GM12878 (cell line): ENCODE measurements around the gene EP400. TPM values are rescaled to one million over a fixed set of nuclear protein-coding genes. Genes with fewer than 3 reads are reported as not detected.

ENCODE experiments used
- ATAC-seq: fragments of 200-7000 bp; cut with Tn5 transposase; 3 replicates; pipeline ENCODE4 v1.9.1; 2020; ENCODE audit warnings: mild to moderate bottlenecking, moderate library complexity
- BruUV-seq: library from RNA; stranded (reverse); fragments of 400-500 nt; replicated peaks from 2 replicates; lab custom pipeline; 2021; lab: Mats Ljungman, UMichigan
- CTCF ChIA-PET: fragments of 300-600 bp; sonication (Branson Sonifier 250); formaldehyde crosslinking; extraction: SDS; loops from one replicate; lab custom pipeline; 2021; ENCODE audit warnings: inconsistent platforms; lab: Yijun Ruan, JAX
- POLR2A ChIA-PET: fragments of 350-600 bp; formaldehyde crosslinking; extraction: SDS; loops from one replicate; lab custom pipeline; 2021; ENCODE audit warnings: inconsistent platforms; lab: Charles Lee
- RAD21 ChIA-PET: fragments of 300-600 bp; sonication (Branson Sonifier 250); formaldehyde crosslinking; loops from one replicate; lab custom pipeline; 2023; ENCODE audit warnings: antibody characterized with exemption; ENCODE audit not compliant: unreplicated experiment; lab: Charles Lee
- SMC1A ChIA-PET: fragments of 300-600 bp; sonication (Branson Sonifier 250); formaldehyde crosslinking; loops from one replicate; lab custom pipeline; 2023; ENCODE audit not compliant: unreplicated experiment, uncharacterized antibody; lab: Charles Lee
- DNase-seq: peaks from one replicate; pipeline ENCODE4 v3.0.0-alpha.2; 2011; ENCODE audit warnings: low read depth, low spot score
- FAIRE-seq: peaks from 3 replicates; lab custom pipeline; 2011; peaks lifted over from hg19 to GRCh38; lab: Jason Lieb, UNC
- H2AFZ ChIP-seq: 2 replicates; pipeline ENCODE4 v1.6.0; 2011; ENCODE audit warnings: low read depth, low read length, control low read depth; ENCODE audit not compliant: control insufficient read depth
- H3K27ac ChIP-seq: 2 replicates; pipeline ENCODE4 v1.5.1; 2011; ENCODE audit warnings: control low read depth; ENCODE audit not compliant: control insufficient read depth, insufficient read depth
- H3K27me3 ChIP-seq, 2 experiments: replicated peaks in 1 of 2; 2 replicates each; pipeline versions ENCODE4 v1.6.0 to v1.6.1; 2011; ENCODE audit warnings: low read length in 1 of 2; ENCODE audit not compliant: control insufficient read depth in 2 of 2, insufficient read depth in 2 of 2
- H3K36me3 ChIP-seq, 2 experiments: 2 replicates each; pipeline ENCODE4 v1.5.1; 2011; ENCODE audit warnings: low read length in 1 of 2; ENCODE audit not compliant: control insufficient read depth in 2 of 2, insufficient read depth in 2 of 2
- H3K4me1 ChIP-seq: 2 replicates; pipeline ENCODE4 v1.6.1; 2011; ENCODE audit warnings: mild to moderate bottlenecking, low read length, moderate library complexity, mixed read lengths; ENCODE audit not compliant: control insufficient read depth, insufficient read depth
- H3K4me2 ChIP-seq: 2 replicates; pipeline ENCODE4 v1.6.0; 2011; ENCODE audit warnings: control low read depth; ENCODE audit not compliant: control insufficient read depth, insufficient read depth
- H3K4me3 ChIP-seq: fragments of 200-600 bp; sonication (generic); 2 replicates; pipeline ENCODE4 v1.5.1; 2016
- H3K79me2 ChIP-seq: 2 replicates; pipeline ENCODE4 v1.6.0; 2011; ENCODE audit warnings: low read length; ENCODE audit not compliant: control insufficient read depth, insufficient read depth
- H3K9ac ChIP-seq: 2 replicates; pipeline ENCODE4 v1.8.0; 2011; ENCODE audit warnings: low read length, control low read depth, mixed read lengths; ENCODE audit not compliant: control insufficient read depth, insufficient read depth
- H3K9me3 ChIP-seq: replicated peaks from 3 replicates; pipeline ENCODE4 v1.5.1; 2011; ENCODE audit warnings: mild to moderate bottlenecking, low read length; ENCODE audit not compliant: control insufficient read depth, insufficient read depth
- H4K20me1 ChIP-seq: 2 replicates; pipeline ENCODE4 v1.6.0; 2011; ENCODE audit not compliant: control insufficient read depth, insufficient read depth
- ASH2L ChIP-seq: fragments of 300-600, 200-600 bp; sonication (generic); IDR thresholded peaks from 2 replicates; pipeline ENCODE4 v1.6.1; 2017; ENCODE audit warnings: low read depth, mild to moderate bottlenecking, borderline replicate concordance
- BRCA1 ChIP-seq: IDR thresholded peaks from 2 replicates; pipeline ENCODE4 v1.6.1; 2011; ENCODE audit warnings: low read depth, low read length, improper control_type of control experiment
- CHD2 ChIP-seq: IDR thresholded peaks from 2 replicates; pipeline ENCODE4 v1.6.1; 2011; ENCODE audit warnings: low read depth, low read length, improper control_type of control experiment, borderline replicate concordance
- EED ChIP-seq: sonication (generic); IDR thresholded peaks from 2 replicates; pipeline ENCODE4 v1.6.1; 2016; ENCODE audit warnings: antibody characterized with exemption, low read depth
- MAX ChIP-seq: IDR thresholded peaks from 2 replicates; pipeline ENCODE4 v1.6.1; 2012; ENCODE audit warnings: low read depth, low read length, improper control_type of control experiment
- NFIC ChIP-seq: IDR thresholded peaks from 2 replicates; pipeline ENCODE4 v1.6.1; 2012; ENCODE audit warnings: low read depth, mild to moderate bottlenecking, inconsistent platforms, low read length, moderate library complexity
- NKRF ChIP-seq: fragments of 450-650 bp; conservative IDR thresholded peaks from 2 replicates; pipeline ENCODE4 v1.6.1; 2017; ENCODE audit warnings: mild to moderate bottlenecking, moderate library complexity
- TCF7 ChIP-seq: IDR thresholded peaks from 2 replicates; pipeline ENCODE4 v1.6.1; 2014; ENCODE audit warnings: antibody characterized with exemption, borderline replicate concordance
- ZBTB33 ChIP-seq: fragments of 450-650 bp; IDR thresholded peaks from 2 replicates; pipeline ENCODE4 v1.6.1; 2017; ENCODE audit warnings: mild to moderate bottlenecking
- ZNF384 ChIP-seq: IDR thresholded peaks from 2 replicates; pipeline ENCODE4 v1.6.1; 2012; ENCODE audit warnings: low read depth, mild to moderate bottlenecking, low read length, improper control_type of control experiment, borderline replicate concordance
- WGBS: methylation state at CpG from one replicate; pipeline ENCODE4 v1.1.6; 2016; ENCODE audit warnings: low lambda C conversion rate; ENCODE audit not compliant: insufficient replicate concordance, insufficient coverage; ENCODE audit errors: missing lambda C conversion rate; 5-methylcytosine and 5-hydroxymethylcytosine counted together
- in situ Hi-C: fragments of 300-500 bp; cut with MboI; formaldehyde crosslinking; loops from 9 replicates; pipeline ENCODE4 v1.14.3; 2018; ENCODE audit warnings: mixed read lengths
- intact Hi-C: fragments of 100-400 bp; cut with micrococcal nuclease; formaldehyde crosslinking; loops from one replicate; pipeline ENCODE4 v1.14.2; 2022; ENCODE audit not compliant: unreplicated experiment
- polyA plus RNA-seq, 11 experiments: library from polyadenylated mRNA; depleted of rRNA in 4 of 11; unstranded in 6 of 11; stranded (reverse) in 5 of 11; fragments of >200 nt; fragmentation: Nextera tagmentation in 4 of 11; fragmentation: Illumina TruSeq in 1 of 11; extraction: Ambion mirVana in 4 of 11; extraction: Trizol in 1 of 11; gene quantifications; 1 replicate in 1 of 11; 2 replicates in 10 of 11; pipeline versions ENCODE4 v1.2.1 to v1.2.3, GENCODE V29; 2011 to 2016; ENCODE audit warnings: inconsistent platforms in 2 of 11, missing spikeins in 2 of 11, low read depth in 1 of 11
- total RNA-seq, 4 experiments: library from RNA; depleted of rRNA in 3 of 4; stranded (reverse); fragments of >200 nt in 3 of 4; fragmentation: Illumina TruSeq in 1 of 4; extraction: Trizol in 1 of 4; gene quantifications; 2 replicates each; pipeline versions ENCODE4 v1.2.1 to v1.2.3, GENCODE V29; 2013 to 2021

The EP400 gene
- total and polyA plus RNA-seq, 10 of the 15 experiments (the other 5 are each of a cell fraction or from before 2014, with no cell fraction given) = 3.8 to 44.2 (median 8.4) TPM

GRCh38 chr12:132040906-132041606 is 91.3 kb downstream of the EP400 start (continued):
- TF ChIP-seq NKRF (no peak), BRCA1 (no peak), NFIC (no peak), ASH2L (no peak), TCF7 (no peak)

GRCh38 chr12:132043216-132043615 is 93.5 kb downstream of the EP400 start:
- ATAC-seq = no peak
- ChIA-PET POLR2A (no interaction called here), CTCF (no interaction called here)

More at GRCh38 chr12:132043216-132043615, 93.5 kb downstream of the EP400 start:
- no peak for TF ChIP-seq MAX
- no peak for TF ChIP-seq ZNF384
- TF ChIP-seq EED = no peak
- no peak for TF ChIP-seq CHD2
- TF ChIP-seq ZBTB33 = no peak
- intact Hi-C loops = no loop called here
- no peak for DNase-seq
- Histone ChIP-seq H2AFZ (no peak overlapping the region), H3K36me3 (peaks cover 12 to 21% of the 10 kb centered on the region in 2 experiments; a peak in 3 of 4 replicates), H3K4me2 (no peak overlapping the region), H3K4me3 (no peak overlapping the region), H3K9ac (no peak overlapping the region), H3K4me1 (no peaks in the 10 kb centered on the region), H3K27ac (no peak overlapping the region), H3K9me3 (no peaks in the 10 kb centered on the region), H3K27me3 (no peaks in the 10 kb centered on the region), H4K20me1 (no peaks in the 10 kb centered on the region), H3K79me2 (no peaks in the 10 kb centered on the region)
- ChIA-PET RAD21 (no interaction called here), SMC1A (no interaction called here)
- WGBS = 99% methylated on average over 3 of the region's 3 CpGs
- no TSS peak for BruUV-seq
- in situ Hi-C loops = no loop called here
- FAIRE-seq = no peak
